Measurements from ENCODE around the gene PFN1.
A peak's percentile ranks its signal among the peaks of the same experiment; 100 is the strongest.

The PFN1 gene

DNA sequence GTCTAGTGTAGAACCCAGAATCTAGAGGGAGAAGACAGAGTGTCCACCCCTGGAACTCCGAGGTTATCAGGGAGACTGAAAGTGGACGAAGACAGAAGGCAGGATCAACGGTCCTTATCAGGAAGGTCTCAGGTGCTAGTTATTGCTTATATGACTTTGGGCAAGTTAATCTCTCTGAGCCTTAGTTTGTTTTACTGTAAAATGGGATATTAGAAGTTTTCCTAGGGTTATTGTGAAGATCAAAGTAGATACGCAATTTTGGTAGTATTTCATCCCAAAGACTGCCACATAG is 7.1 kb downstream of the PFN1 start:
- H3K4me3 ChIP-seq (ENCODE audit: control insufficient read depth, low read depth, low read length), result peak overlapping the region; percentile 94
- TF ChIP-seq, protein P1, sequence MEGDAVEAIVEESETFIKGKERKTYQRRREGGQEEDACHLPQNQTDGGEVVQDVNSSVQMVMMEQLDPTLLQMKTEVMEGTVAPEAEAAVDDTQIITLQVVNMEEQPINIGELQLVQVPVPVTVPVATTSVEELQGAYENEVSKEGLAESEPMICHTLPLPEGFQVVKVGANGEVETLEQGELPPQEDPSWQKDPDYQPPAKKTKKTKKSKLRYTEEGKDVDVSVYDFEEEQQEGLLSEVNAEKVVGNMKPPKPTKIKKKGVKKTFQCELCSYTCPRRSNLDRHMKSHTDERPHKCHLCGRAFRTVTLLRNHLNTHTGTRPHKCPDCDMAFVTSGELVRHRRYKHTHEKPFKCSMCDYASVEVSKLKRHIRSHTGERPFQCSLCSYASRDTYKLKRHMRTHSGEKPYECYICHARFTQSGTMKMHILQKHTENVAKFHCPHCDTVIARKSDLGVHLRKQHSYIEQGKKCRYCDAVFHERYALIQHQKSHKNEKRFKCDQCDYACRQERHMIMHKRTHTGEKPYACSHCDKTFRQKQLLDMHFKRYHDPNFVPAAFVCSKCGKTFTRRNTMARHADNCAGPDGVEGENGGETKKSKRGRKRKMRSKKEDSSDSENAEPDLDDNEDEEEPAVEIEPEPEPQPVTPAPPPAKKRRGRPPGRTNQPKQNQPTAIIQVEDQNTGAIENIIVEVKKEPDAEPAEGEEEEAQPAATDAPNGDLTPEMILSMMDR (conservative IDR thresholded peaks at IDR 0.05; ENCODE audit: control insufficient read depth, insufficient read depth, low read depth, low read length), result no peak
- DNase-seq (ENCODE audit: low read depth), result no peak

DNA sequence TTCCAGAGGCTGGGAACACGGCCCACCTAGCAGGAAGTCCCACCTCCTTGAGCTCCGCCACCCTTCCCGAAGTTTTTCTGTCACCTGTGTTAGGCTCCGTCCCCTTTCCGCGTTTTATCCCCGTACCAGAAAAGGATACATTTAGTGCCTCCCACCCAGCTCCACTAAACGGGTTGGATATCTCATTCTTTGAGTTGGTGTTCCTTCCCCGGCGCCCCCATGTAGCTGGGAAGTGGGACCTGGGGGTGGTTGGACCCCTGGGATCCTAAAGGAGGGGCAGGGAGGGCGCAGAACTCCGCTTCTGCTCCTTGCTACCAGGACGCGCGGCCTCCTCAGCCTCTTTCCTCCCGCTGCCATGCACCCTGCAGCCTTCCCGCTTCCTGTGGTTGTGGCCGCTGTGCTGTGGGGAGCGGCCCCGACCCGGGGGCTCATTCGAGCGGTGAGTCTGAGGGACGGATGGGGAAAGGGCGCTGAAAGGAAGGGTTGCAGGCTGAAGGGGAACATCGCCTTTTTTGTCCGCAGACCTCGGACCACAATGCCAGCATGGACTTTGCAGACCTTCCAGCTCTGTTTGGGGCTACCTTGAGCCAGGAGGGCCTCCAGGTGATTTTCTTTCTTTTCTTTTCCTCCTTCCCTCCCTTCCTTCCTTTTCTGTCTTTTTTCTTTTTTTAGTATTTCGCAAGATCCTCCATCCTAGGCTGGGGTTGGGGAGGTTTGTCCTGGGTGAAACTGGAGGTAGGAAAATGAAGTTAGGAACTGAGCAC is 7.6 kb downstream of the PFN1 start:
- DNase-seq (ENCODE audit: low read depth), result no peak
- TF ChIP-seq, protein P1 (conservative IDR thresholded peaks at IDR 0.05; ENCODE audit: control insufficient read depth, insufficient read depth, low read depth, low read length), result no peak

DNA sequence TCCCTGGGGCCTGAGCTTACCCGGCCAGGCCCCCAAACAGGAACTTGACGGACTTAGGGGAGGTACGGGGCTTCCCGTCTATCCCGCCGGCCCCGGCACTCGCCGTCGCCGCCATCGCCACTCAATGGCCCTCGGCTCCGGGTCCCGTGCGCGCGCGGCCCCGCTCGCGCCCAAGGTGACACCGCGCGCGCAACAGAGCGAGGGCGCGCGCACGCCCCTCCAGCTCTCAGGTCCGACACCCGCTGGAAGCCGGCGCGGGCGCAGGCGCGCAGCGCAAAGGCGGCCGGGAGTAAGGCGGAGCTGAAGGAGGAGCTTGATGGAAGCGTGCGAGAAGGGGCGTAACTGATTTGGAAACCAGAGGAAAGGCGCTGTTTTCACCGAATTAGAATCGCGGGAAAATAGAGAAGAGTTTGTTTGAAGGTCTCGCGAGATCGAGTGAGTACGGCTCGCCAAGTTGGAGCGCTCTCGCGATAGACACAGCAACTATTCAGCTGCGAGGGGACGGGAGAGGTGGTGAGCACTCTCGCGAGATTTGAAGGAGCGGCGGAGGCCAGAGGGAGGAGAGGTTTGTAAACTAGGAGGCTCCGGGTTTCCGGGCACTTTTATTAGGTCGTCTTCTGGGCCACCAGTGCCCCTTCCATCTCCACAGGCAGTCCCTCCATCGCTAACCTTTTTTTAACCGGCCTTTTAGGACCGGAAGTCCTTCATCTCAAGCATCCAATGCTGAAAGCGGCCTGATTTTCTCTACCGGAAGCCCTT is 8.4 kb downstream of the PFN1 start, which contains the start of the genes RNF167 and SLC25A11:
TSS of gene RNF167 (plus strand) at position 473 of the 759 bp plus-strand sequence. CDS start 642 bp downstream, outside the sequence.
TSS of gene SLC25A11 (minus strand) at position 251 of the 759 bp plus-strand sequence. CDS start at position 115, 136 bp downstream.
- TF ChIP-seq, protein P1 (conservative IDR thresholded peaks at IDR 0.05; ENCODE audit: control insufficient read depth, insufficient read depth, low read depth, low read length), result no peak
- DNase-seq (ENCODE audit: low read depth), result peak; percentile 100
- H3K4me3 ChIP-seq (ENCODE audit: control insufficient read depth, low read depth, low read length), result peak within 1 kb of the TSS; percentile 94

More for the DNA sequence above, 7.6 kb downstream of the PFN1 start:
- H3K4me3 ChIP-seq (ENCODE audit: control insufficient read depth, low read depth, low read length), result peak overlapping the region; percentile 94

DNA sequence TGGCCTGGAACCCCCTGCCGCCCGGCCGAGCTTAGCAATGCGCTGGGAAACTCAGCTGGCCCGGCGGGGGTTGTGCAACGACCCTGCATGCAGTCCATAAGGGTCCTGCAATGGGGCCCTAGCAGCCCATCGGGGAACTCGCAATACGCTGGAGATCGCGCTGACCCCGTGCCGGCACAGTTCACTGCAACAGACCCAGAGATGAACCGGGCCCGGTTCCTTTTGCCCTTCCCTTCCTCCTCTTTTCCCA is 8.9 kb downstream of the PFN1 start:
- H3K4me3 ChIP-seq (ENCODE audit: control insufficient read depth, low read depth, low read length), result peak overlapping the region; percentile 94
- DNase-seq (ENCODE audit: low read depth), result no peak
- TF ChIP-seq, protein P1 (conservative IDR thresholded peaks at IDR 0.05; ENCODE audit: control insufficient read depth, insufficient read depth, low read depth, low read length), result no peak

DNA sequence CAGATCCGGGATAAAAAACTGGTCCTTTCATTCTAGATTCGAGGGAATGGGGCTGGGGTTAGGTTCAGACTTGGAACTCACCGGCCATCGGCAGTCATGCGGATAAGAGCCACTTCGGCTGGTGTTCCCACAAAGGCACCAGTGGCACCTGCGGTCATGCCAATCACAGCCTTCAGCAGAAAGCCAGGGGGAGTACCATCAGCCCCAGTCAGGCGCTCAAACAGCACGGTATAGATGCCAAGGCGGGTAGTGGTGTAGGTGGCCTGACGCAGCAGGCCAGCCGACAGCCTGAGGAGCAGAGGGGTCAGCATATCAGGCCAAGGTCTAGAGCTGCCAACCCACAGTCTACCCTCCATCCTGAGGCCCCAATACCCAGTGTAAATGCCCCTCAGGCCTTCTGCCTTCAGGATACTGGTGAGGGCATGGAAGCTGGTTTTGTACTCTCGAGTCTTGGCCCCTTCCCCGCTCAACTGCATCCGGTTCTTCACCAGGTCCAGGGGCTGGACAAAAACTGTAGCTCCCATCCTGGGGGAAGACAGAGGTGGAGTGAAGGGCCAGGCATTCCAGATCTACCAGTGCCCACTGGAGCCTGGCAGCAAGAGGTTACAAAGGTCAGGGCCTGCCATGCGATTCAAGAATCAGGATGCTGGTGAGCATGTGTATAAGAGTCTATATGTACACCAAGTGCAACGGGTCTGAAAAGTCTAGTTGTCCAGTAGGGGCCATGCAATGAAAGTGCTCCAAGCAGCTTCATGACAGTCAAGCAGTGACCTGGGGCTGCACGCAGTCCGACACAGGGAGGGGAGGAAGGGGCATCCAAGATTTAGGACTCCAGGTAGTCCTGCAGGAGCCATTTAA is 9.4 kb downstream of the PFN1 start:
- peak overlapping the region; percentile 94 for H3K4me3 ChIP-seq (ENCODE audit: control insufficient read depth, low read depth, low read length)
- TF ChIP-seq, protein P1 (conservative IDR thresholded peaks at IDR 0.05; ENCODE audit: control insufficient read depth, insufficient read depth, low read depth, low read length), result no peak
- DNase-seq (ENCODE audit: low read depth), result no peak

DNA sequence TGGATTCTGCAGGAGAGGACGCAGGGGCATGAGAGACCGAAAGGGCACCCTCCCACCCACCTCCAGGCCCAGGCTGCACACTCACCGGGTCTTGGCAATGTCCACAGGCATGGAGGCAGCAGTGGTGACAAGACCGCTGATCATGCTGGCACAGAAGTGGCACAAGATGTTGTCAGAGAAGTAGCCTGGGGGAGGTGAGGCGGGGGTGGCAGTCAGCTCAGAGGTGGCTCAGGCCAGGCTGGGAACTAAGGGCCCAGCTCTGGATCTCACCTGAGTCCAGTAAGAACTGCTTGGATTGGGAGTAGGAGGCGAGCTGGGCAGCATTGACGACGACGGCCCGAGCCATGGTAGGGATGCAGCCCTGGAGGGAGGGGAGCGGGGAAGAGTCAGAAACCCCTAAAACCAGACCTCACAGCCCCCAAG is 10.2 kb downstream of the PFN1 start:
- H3K4me3 ChIP-seq (ENCODE audit: control insufficient read depth, low read depth, low read length), result no peak overlapping the region
- TF ChIP-seq, protein P1 (conservative IDR thresholded peaks at IDR 0.05; ENCODE audit: control insufficient read depth, insufficient read depth, low read depth, low read length), result no peak
- DNase-seq (ENCODE audit: low read depth), result no peak
